Measurements from ENCODE around the gene SCAMP4.

The SCAMP4 gene

DNA sequence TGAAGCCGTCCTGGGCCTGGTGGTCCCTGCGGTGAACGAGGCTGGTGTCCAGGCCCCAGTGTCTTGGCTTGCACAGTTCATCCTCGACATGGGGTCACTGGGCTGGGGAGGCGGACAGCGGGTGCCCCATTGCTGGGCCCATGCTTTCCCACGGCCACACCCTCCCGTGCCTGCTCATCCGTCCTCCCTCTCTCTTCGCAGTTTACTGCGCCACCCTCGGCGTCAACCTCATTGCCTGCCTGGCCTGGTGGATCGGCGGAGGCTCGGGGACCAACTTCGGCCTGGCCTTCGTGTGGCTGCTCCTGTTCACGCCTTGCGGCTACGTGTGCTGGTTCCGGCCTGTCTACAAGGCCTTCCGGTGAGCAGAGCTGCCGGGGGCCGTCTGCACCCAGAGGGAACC is 12.7 kb downstream of the SCAMP4 start:
- TF ChIP-seq POLR2AphosphoS5 (IDR thresholded peaks at IDR 0.05; ENCODE audit: low read depth, low read length): no peak
- no peak for TF ChIP-seq TAF1 (IDR thresholded peaks at IDR 0.05; ENCODE audit: borderline replicate concordance, insufficient read depth, low read length)
- TF ChIP-seq SIN3A (IDR thresholded peaks at IDR 0.05; ENCODE audit: borderline replicate concordance, insufficient read depth, low read length): no peak
- TF ChIP-seq, protein P1, sequence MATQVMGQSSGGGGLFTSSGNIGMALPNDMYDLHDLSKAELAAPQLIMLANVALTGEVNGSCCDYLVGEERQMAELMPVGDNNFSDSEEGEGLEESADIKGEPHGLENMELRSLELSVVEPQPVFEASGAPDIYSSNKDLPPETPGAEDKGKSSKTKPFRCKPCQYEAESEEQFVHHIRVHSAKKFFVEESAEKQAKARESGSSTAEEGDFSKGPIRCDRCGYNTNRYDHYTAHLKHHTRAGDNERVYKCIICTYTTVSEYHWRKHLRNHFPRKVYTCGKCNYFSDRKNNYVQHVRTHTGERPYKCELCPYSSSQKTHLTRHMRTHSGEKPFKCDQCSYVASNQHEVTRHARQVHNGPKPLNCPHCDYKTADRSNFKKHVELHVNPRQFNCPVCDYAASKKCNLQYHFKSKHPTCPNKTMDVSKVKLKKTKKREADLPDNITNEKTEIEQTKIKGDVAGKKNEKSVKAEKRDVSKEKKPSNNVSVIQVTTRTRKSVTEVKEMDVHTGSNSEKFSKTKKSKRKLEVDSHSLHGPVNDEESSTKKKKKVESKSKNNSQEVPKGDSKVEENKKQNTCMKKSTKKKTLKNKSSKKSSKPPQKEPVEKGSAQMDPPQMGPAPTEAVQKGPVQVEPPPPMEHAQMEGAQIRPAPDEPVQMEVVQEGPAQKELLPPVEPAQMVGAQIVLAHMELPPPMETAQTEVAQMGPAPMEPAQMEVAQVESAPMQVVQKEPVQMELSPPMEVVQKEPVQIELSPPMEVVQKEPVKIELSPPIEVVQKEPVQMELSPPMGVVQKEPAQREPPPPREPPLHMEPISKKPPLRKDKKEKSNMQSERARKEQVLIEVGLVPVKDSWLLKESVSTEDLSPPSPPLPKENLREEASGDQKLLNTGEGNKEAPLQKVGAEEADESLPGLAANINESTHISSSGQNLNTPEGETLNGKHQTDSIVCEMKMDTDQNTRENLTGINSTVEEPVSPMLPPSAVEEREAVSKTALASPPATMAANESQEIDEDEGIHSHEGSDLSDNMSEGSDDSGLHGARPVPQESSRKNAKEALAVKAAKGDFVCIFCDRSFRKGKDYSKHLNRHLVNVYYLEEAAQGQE (IDR thresholded peaks at IDR 0.05; ENCODE audit: insufficient read depth in 1 of 2, low read depth in 2 of 2, low read length in 2 of 2): no peak
- TF ChIP-seq FOXP2 (optimal IDR thresholded peaks at IDR 0.05; ENCODE audit: borderline replicate concordance, extremely low read depth, extremely low read length, insufficient read depth): no peak

DNA sequence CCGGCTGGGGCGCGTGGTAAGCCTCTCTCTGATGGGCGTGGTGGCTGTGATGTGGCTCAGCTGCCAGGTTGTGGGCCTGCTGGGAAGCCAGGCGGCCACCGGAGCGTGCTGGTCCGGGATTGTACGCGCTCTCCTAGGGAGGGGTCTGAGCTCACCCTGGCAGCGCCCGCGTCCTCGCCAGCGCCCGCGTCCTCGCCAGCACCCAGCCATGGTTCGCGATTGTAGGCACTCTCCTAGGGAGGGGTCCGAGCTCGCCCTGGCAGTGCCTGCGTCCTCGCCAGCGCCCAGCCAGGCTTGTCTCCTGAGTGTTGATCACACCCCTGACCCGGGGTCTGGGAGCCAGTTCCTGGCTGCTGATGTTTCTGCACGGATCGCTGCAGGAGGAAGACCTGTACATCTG is 13.8 kb downstream of the SCAMP4 start:
- TF ChIP-seq SIN3A (IDR thresholded peaks at IDR 0.05; ENCODE audit: borderline replicate concordance, insufficient read depth, low read length) (no peak), FOXP2 (optimal IDR thresholded peaks at IDR 0.05; ENCODE audit: borderline replicate concordance, extremely low read depth, extremely low read length, insufficient read depth) (no peak), POLR2AphosphoS5 (IDR thresholded peaks at IDR 0.05; ENCODE audit: low read depth, low read length) (no peak), TAF1 (IDR thresholded peaks at IDR 0.05; ENCODE audit: borderline replicate concordance, insufficient read depth, low read length) (no peak)
- TF ChIP-seq, protein P1 (IDR thresholded peaks at IDR 0.05; ENCODE audit: insufficient read depth in 1 of 2, low read depth in 2 of 2, low read length in 2 of 2): no peak

DNA sequence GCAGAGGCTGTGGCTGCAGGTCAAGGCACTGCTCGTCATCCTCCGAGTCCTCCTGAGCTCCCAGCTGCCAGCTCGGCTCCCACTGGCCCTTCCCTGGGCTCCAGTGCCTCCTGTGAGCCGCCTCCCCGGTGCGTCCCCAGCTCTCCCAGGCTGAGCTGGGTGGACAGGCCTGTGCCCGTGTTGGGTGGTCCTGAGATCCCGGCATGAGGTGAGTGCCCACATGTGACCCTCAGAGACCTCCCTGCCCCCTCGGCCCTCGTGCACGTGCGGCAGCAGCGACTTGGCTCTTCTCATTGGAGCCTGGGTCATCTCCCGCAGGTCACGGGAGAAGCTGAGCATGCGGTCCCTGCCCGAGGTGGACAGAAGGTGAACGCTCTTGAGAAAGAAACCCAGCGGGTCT is 15.4 kb downstream of the SCAMP4 start:
- TF ChIP-seq FOXP2 (optimal IDR thresholded peaks at IDR 0.05; ENCODE audit: borderline replicate concordance, extremely low read depth, extremely low read length, insufficient read depth) (no peak), POLR2AphosphoS5 (IDR thresholded peaks at IDR 0.05; ENCODE audit: low read depth, low read length) (no peak), SIN3A (IDR thresholded peaks at IDR 0.05; ENCODE audit: borderline replicate concordance, insufficient read depth, low read length) (no peak), TAF1 (IDR thresholded peaks at IDR 0.05; ENCODE audit: borderline replicate concordance, insufficient read depth, low read length) (no peak)
- TF ChIP-seq, protein P1 (IDR thresholded peaks at IDR 0.05; ENCODE audit: insufficient read depth in 1 of 2, low read depth in 2 of 2, low read length in 2 of 2): no peak

DNA sequence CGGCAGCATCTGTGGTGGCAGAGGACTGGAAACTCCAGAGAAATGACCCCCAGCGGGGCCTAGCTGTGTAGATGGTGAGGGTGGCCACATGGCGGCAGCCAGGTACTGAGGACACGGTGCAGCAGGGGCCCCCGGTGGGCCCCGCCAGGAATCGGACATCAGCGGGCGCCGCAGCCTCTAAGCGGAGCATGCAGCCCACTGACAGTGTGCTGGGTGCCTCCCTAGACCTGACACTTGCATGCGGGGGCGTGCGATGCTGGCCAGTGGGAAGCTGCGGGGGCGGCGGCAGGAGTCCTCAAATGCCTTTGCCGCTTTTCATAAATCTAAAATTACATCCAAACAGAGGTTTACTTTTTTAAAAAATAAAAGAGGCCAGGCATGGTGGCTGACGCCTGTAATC is 16.1 kb downstream of the SCAMP4 start:
- no peak for TF ChIP-seq SIN3A (IDR thresholded peaks at IDR 0.05; ENCODE audit: borderline replicate concordance, insufficient read depth, low read length)
- TF ChIP-seq FOXP2 (optimal IDR thresholded peaks at IDR 0.05; ENCODE audit: borderline replicate concordance, extremely low read depth, extremely low read length, insufficient read depth): no peak
- TF ChIP-seq TAF1 (IDR thresholded peaks at IDR 0.05; ENCODE audit: borderline replicate concordance, insufficient read depth, low read length): no peak
- no peak for TF ChIP-seq POLR2AphosphoS5 (IDR thresholded peaks at IDR 0.05; ENCODE audit: low read depth, low read length)
- TF ChIP-seq, protein P1 (IDR thresholded peaks at IDR 0.05; ENCODE audit: insufficient read depth in 1 of 2, low read depth in 2 of 2, low read length in 2 of 2): no peak

DNA sequence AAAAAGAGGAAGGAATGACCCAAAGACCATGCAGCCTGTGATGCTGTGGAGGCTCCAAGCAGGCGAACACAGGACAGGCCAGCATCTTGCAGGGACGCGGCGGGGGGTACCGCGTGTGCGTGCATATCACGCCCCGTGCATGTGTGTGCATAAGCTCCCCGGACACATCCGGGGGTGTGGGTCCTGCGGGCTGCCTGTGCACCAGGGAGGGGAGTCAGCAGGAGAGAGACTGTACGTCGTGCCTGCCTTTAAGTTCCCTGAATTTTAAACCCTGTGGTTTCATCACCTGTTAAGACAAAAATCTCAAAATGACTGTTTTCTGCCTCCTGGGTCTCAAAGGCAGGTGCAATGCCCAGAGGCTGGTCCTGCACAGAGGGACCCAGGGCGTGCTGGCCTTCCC is 16.6 kb downstream of the SCAMP4 start:
- TF ChIP-seq TAF1 (IDR thresholded peaks at IDR 0.05; ENCODE audit: borderline replicate concordance, insufficient read depth, low read length) (no peak), SIN3A (IDR thresholded peaks at IDR 0.05; ENCODE audit: borderline replicate concordance, insufficient read depth, low read length) (no peak)
- TF ChIP-seq, protein P1 (IDR thresholded peaks at IDR 0.05; ENCODE audit: insufficient read depth in 1 of 2, low read depth in 2 of 2, low read length in 2 of 2): no peak
